H1 (cell line): ENCODE results near the gene ZFAND5. TPM values are rescaled to one million over a fixed set of nuclear protein-coding genes. Genes with fewer than 3 reads are reported as not detected.
A peak's percentile ranks its signal among the peaks of the same experiment; 100 is the strongest.

Source experiments
- CTCF ChIA-PET: fragments of 300-600 bp; sonication (Branson Sonifier 250); formaldehyde crosslinking; loops from one replicate; lab custom pipeline; 2021; ENCODE audit not compliant: partially characterized antibody; lab: Charles Lee
- POLR2A ChIA-PET: fragments of 300-600 bp; sonication (Branson Sonifier 250); formaldehyde crosslinking; loops from one replicate; lab custom pipeline; 2021; ENCODE audit warnings: inconsistent platforms; ENCODE audit not compliant: partially characterized antibody; lab: Charles Lee
- DNase-seq, 2 experiments: peaks; one replicate each; pipeline versions ENCODE4 v3.0.0 to v3.0.0-alpha.2; 2010 to 2022; ENCODE audit warnings: low spot score in 2 of 2, low read depth in 1 of 2, mixed read lengths in 1 of 2
- FAIRE-seq: peaks from 2 replicates; lab custom pipeline; 2011; peaks lifted over from hg19 to GRCh38; lab: Jason Lieb, UNC
- H2AFZ ChIP-seq: 2 replicates; pipeline ENCODE4 v1.8.1; 2012; ENCODE audit warnings: low read length, inconsistent platforms
- H2AK5ac ChIP-seq: 2 replicates; pipeline ENCODE4 v1.6.1; 2013; ENCODE audit warnings: low read depth, low read length
- H2BK120ac ChIP-seq: replicated peaks from 2 replicates; pipeline ENCODE3; 2013; ENCODE audit warnings: low read depth, low read length, inconsistent platforms
- H2BK12ac ChIP-seq: 2 replicates; pipeline ENCODE4 v1.6.1; 2013; ENCODE audit warnings: low read depth, low read length
- H2BK15ac ChIP-seq: 2 replicates; pipeline ENCODE4 v1.6.1; 2013; ENCODE audit warnings: low read length
- H2BK20ac ChIP-seq: 2 replicates; pipeline ENCODE4 v1.6.1; 2013; ENCODE audit warnings: low read length
- H2BK5ac ChIP-seq: 2 replicates; pipeline ENCODE4 v1.6.1; 2013; ENCODE audit warnings: low read depth, low read length
- H3K14ac ChIP-seq: 2 replicates; pipeline ENCODE4 v1.6.1; 2013; ENCODE audit warnings: inconsistent platforms; ENCODE audit not compliant: insufficient read length
- H3K18ac ChIP-seq: 2 replicates; pipeline ENCODE4 v1.6.1; 2013; ENCODE audit warnings: low read length; ENCODE audit errors: extremely low read depth
- H3K23ac ChIP-seq: 2 replicates; pipeline ENCODE4 v1.6.1; 2013; ENCODE audit warnings: inconsistent platforms; ENCODE audit not compliant: insufficient read length
- H3K23me2 ChIP-seq: 2 replicates; pipeline ENCODE4 v1.6.1; 2013; ENCODE audit warnings: low read depth, low read length
- H3K27ac ChIP-seq: 2 replicates; pipeline ENCODE4 v1.6.1; 2011; ENCODE audit warnings: low read depth, low read length, inconsistent platforms
- H3K27me3 ChIP-seq, 4 experiments: replicated peaks in 1 of 4; 1 replicate in 1 of 4; 2 replicates in 3 of 4; pipeline versions ENCODE4 v1.6.1 to v1.8.1; 2011 to 2013; ENCODE audit warnings: low read length in 3 of 4, mild to moderate bottlenecking in 3 of 4, inconsistent platforms in 2 of 4, mixed read lengths in 2 of 4, moderate library complexity in 1 of 4; ENCODE audit not compliant: control insufficient read depth in 3 of 4, insufficient read depth in 3 of 4; ENCODE audit errors: extremely low read depth in 1 of 4
- H3K36me3 ChIP-seq, 4 experiments: 2 replicates each; pipeline versions ENCODE4 v1.6.1 to v1.8.1; 2011 to 2013; ENCODE audit warnings: mild to moderate bottlenecking in 4 of 4, low read length in 3 of 4, moderate library complexity in 2 of 4, control low read depth in 1 of 4, inconsistent platforms in 1 of 4; ENCODE audit not compliant: insufficient read depth in 4 of 4, control insufficient read depth in 2 of 4
- H3K4ac ChIP-seq: replicated peaks from 2 replicates; pipeline ENCODE3; 2013; ENCODE audit warnings: low read length, low read depth, mixed read lengths, inconsistent platforms; ENCODE audit not compliant: insufficient read length
- H3K4me1 ChIP-seq, 4 experiments: replicated peaks in 1 of 4; 1 replicate in 1 of 4; 2 replicates in 3 of 4; pipeline versions ENCODE4 v1.6.1 to v1.8.1; 2011 to 2013; ENCODE audit warnings: low read length in 3 of 4, inconsistent platforms in 2 of 4, mixed read lengths in 1 of 4; ENCODE audit not compliant: insufficient read depth in 4 of 4, control insufficient read depth in 3 of 4
- H3K4me2 ChIP-seq, 2 experiments: 2 replicates each; pipeline versions ENCODE4 v1.6.1 to v1.8.1; 2011 to 2013; ENCODE audit warnings: low read depth in 2 of 2, low read length in 2 of 2, control low read depth in 1 of 2, inconsistent platforms in 1 of 2, mild to moderate bottlenecking in 1 of 2; ENCODE audit not compliant: insufficient read depth in 1 of 2
- H3K4me3 ChIP-seq, 4 experiments: fragments of 200-600, 300-600 bp in 1 of 4; sonication (generic), shearing (Covaris generic), sonication (Bioruptor Twin) in 1 of 4; 2 replicates each; pipeline versions ENCODE4 v1.5.1 to v1.8.1; 2011 to 2016; ENCODE audit warnings: low read length in 4 of 4, low read depth in 3 of 4, control low read depth in 2 of 4, inconsistent platforms in 2 of 4, mild to moderate bottlenecking in 2 of 4, mixed read lengths in 1 of 4, moderate library complexity in 1 of 4; ENCODE audit not compliant: insufficient read depth in 2 of 4; ENCODE audit errors: extremely low read depth in 1 of 4
- H3K56ac ChIP-seq: replicated peaks from 2 replicates; pipeline ENCODE3; 2013; ENCODE audit warnings: low read depth, mild to moderate bottlenecking, mixed read lengths, low read length, inconsistent platforms; ENCODE audit not compliant: insufficient read length
- H3K79me1 ChIP-seq: 2 replicates; pipeline ENCODE4 v1.6.1; 2013; ENCODE audit warnings: low read depth, low read length, control low read depth
- H3K79me2 ChIP-seq, 2 experiments: 2 replicates each; pipeline versions ENCODE4 v1.6.1 to v1.8.1; 2012 to 2013; ENCODE audit warnings: low read length in 2 of 2, mild to moderate bottlenecking in 2 of 2, inconsistent platforms in 1 of 2; ENCODE audit not compliant: insufficient read depth in 2 of 2, control insufficient read depth in 1 of 2
- H3K9ac ChIP-seq, 4 experiments: replicated peaks in 1 of 4; 1 replicate in 1 of 4; 2 replicates in 3 of 4; pipeline versions ENCODE4 v1.6.1 to v1.8.1; 2011 to 2013; ENCODE audit warnings: low read depth in 3 of 4, low read length in 3 of 4, control low read depth in 2 of 4, mild to moderate bottlenecking in 2 of 4, moderate library complexity in 2 of 4, inconsistent platforms in 1 of 4; ENCODE audit errors: extremely low read depth in 1 of 4
- H3K9me3 ChIP-seq, 2 experiments: 2 replicates each; pipeline versions ENCODE4 v1.6.1 to v1.8.1; 2012 to 2013; ENCODE audit warnings: mild to moderate bottlenecking in 2 of 2, moderate library complexity in 2 of 2, control low read depth in 1 of 2, inconsistent platforms in 1 of 2, low read depth in 1 of 2, low read length in 1 of 2, mixed read lengths in 1 of 2; ENCODE audit not compliant: insufficient read depth in 2 of 2
- H4K20me1 ChIP-seq, 2 experiments: replicated peaks in 1 of 2; 2 replicates each; pipeline versions ENCODE3 to v1.8.1; 2011 to 2013; ENCODE audit warnings: inconsistent platforms in 2 of 2, low read length in 2 of 2, mild to moderate bottlenecking in 1 of 2; ENCODE audit not compliant: insufficient read depth in 2 of 2, control insufficient read depth in 1 of 2
- H4K5ac ChIP-seq: 2 replicates; pipeline ENCODE4 v1.6.1; 2013; ENCODE audit warnings: low read length, low read depth, mixed read lengths, inconsistent platforms; ENCODE audit not compliant: insufficient read length
- H4K8ac ChIP-seq: 2 replicates; pipeline ENCODE4 v1.8.0; 2013; ENCODE audit warnings: mild to moderate bottlenecking, moderate library complexity, low read length, inconsistent platforms; ENCODE audit not compliant: insufficient read depth; ENCODE audit errors: extremely low read depth
- H4K91ac ChIP-seq: replicated peaks from 2 replicates; pipeline ENCODE3; 2013; ENCODE audit warnings: low read length, mixed read lengths, inconsistent platforms; ENCODE audit not compliant: insufficient read length
- ASH2L ChIP-seq: fragments of 200-600, 300-600 bp; sonication (generic); IDR thresholded peaks from one replicate; pipeline ENCODE4 v1.7.1; 2017; ENCODE audit warnings: low read length
- BRCA1 ChIP-seq: IDR thresholded peaks from 2 replicates; pipeline ENCODE4 v1.6.1; 2012; ENCODE audit warnings: low read depth, low read length, improper control_type of control experiment
- HDAC2 ChIP-seq, 2 experiments: fragments of 300-600 bp in 1 of 2; sonication (generic) in 1 of 2; IDR thresholded peaks; 2 replicates each; pipeline ENCODE4 v1.6.1; 2011 to 2012; ENCODE audit warnings: low read depth in 2 of 2, low read length in 2 of 2, mild to moderate bottlenecking in 2 of 2, moderate library complexity in 2 of 2, borderline replicate concordance in 1 of 2, inconsistent platforms in 1 of 2
- RAD21 ChIP-seq, 2 experiments: IDR thresholded peaks in 1 of 2; conservative IDR thresholded peaks in 1 of 2; 2 replicates each; pipeline ENCODE4 v1.6.1; 2011; ENCODE audit warnings: low read depth in 2 of 2, low read length in 2 of 2, improper control_type of control experiment in 1 of 2, inconsistent platforms in 1 of 2, mild to moderate bottlenecking in 1 of 2, moderate library complexity in 1 of 2
- RXRA ChIP-seq: IDR thresholded peaks from 2 replicates; pipeline ENCODE4 v1.6.1; 2011; ENCODE audit warnings: low read depth, mild to moderate bottlenecking, low read length, moderate library complexity; ENCODE audit not compliant: insufficient read depth
- SIN3A ChIP-seq, 2 experiments: IDR thresholded peaks in 1 of 2; conservative IDR thresholded peaks in 1 of 2; 2 replicates each; pipeline ENCODE4 v1.6.1; 2011 to 2012; ENCODE audit warnings: low read length in 2 of 2, improper control_type of control experiment in 1 of 2, low read depth in 1 of 2, mild to moderate bottlenecking in 1 of 2
- TBP ChIP-seq: IDR thresholded peaks from 2 replicates; pipeline ENCODE4 v1.6.1; 2011; ENCODE audit warnings: low read depth, low read length, improper control_type of control experiment
- WGBS, 2 experiments: shearing (Covaris generic) in 1 of 2; methylation state at CpG; one replicate each; pipeline versions ENCODE4 v1.1.6 to v1.1.7; 2013 to 2015; ENCODE audit warnings: low lambda C conversion rate in 2 of 2, mixed read lengths in 2 of 2, inconsistent platforms in 1 of 2, low coverage in 1 of 2, missing lambda C conversion rate in 1 of 2; ENCODE audit not compliant: insufficient replicate concordance in 2 of 2, insufficient coverage in 1 of 2, insufficient read length in 1 of 2; ENCODE audit errors: extremely low coverage in 1 of 2, missing lambda C conversion rate in 1 of 2; 5-methylcytosine and 5-hydroxymethylcytosine counted together
- polyA plus RNA-seq, 7 experiments: library from polyadenylated mRNA; depleted of rRNA in 3 of 7; stranded (reverse) in 5 of 7; unstranded in 2 of 7; fragments of >200 nt in 5 of 7; fragments of 200-250 nt in 2 of 7; gene quantifications; 1 replicate in 5 of 7; 2 replicates in 1 of 7; 4 replicates in 1 of 7; pipeline versions ENCODE4 v1.2.1 to v1.2.3, GENCODE V29; 2011 to 2013; ENCODE audit warnings: missing spikeins in 2 of 7, mixed read lengths in 2 of 7
- total RNA-seq: library from RNA; stranded (reverse); fragmentation: NEBNext Ultra II Directional; extraction: Animal tissue kit (Norgen Biotek cat#: 25700); gene quantifications from 2 replicates; pipeline ENCODE4 v1.2.1, GENCODE V29; 2021

The ZFAND5 gene
- total and polyA plus RNA-seq, 2 of the 8 experiments (the other 6 are each of a cell fraction or from before 2014, with no cell fraction given) = 76.7 to 225 TPM

- POLR2A ChIA-PET = interaction anchor here (0.9 to 4.8 kb wide), 5 partner anchors 9 to 327 kb away, joined by 3 to 37 read pairs (median 3); no protein-coding TSS in a partner anchor
- H3K36me3 ChIP-seq = peaks cover 27 to 80% (median 40%) of the 10 kb centered on the region in 4 experiments
- no peak overlapping the region for H2BK120ac ChIP-seq
Measured at GRCh38 chr9:72361217-72361616, 3.8 kb downstream of the ZFAND5 start.

More at GRCh38 chr9:72361217-72361616, 3.8 kb downstream of the ZFAND5 start:
- Histone ChIP-seq H2AFZ (no peak overlapping the region), H3K23me2 (peaks cover 6% of the 10 kb centered on the region; the same call in 1 of the 2 replicates), H3K4me3 (peak overlapping the region in 3 of 4 experiments; percentile 84 to 99 (median 98); a peak in 5 of 8 replicates), H4K91ac (no peak overlapping the region), H3K9ac (no peak overlapping the region; a peak in 1 of 7 replicates), H2BK20ac (no peak overlapping the region), H3K4ac (no peak overlapping the region), H3K9me3 (no peaks in the 10 kb centered on the region), H4K5ac (no peak overlapping the region), H3K79me1 (no peaks in the 10 kb centered on the region; the same call in none of the 2 replicates), H3K27me3 (no peaks in the 10 kb centered on the region), H2BK5ac (no peak overlapping the region), H4K20me1 (peaks cover 28 to 40% of the 10 kb centered on the region in 2 experiments), H3K14ac (no peak overlapping the region), H2BK15ac (no peak overlapping the region), H2BK12ac (no peak overlapping the region), H3K4me2 (peak overlapping the region; percentile 79 to 81), H3K79me2 (peaks cover 42 to 87% of the 10 kb centered on the region in 2 experiments), H3K56ac (no peak overlapping the region), H3K4me1 (peaks cover 0 to 10% (median 0%) of the 10 kb centered on the region in 4 experiments; a peak in 4 of 7 replicates), H3K18ac (no peak overlapping the region), H3K27ac (no peak overlapping the region), H4K8ac (no peak overlapping the region), H2AK5ac (no peak overlapping the region), H3K23ac (no peak overlapping the region)
- FAIRE-seq (no peak), DNase-seq (no peak)
- CTCF ChIA-PET = interaction anchor here (1.1 to 1.7 kb wide), 4 partner anchors 10 to 236 kb away, joined by 3 to 4 read pairs (median 3); no protein-coding TSS in a partner anchor
- 61% methylated on average over 3 of the region's 3 CpGs; no CpG with 5 or more reads in 1 of the 2 experiments for WGBS, 2 experiments
- TF ChIP-seq ASH2L (no peak), BRCA1 (no peak), TBP (no peak), RAD21 (IDR thresholded peaks at IDR 0.05 in 1 of 2, conservative IDR thresholded peaks at IDR 0.05 in 1 of 2; ENCODE audit: low read depth in 2 of 2, low read length in 2 of 2) (no peak), RXRA (no peak), HDAC2 (IDR thresholded peaks at IDR 0.05; ENCODE audit: borderline replicate concordance in 1 of 2, low read depth in 2 of 2, low read length in 2 of 2) (no peak), SIN3A (conservative IDR thresholded peaks at IDR 0.05 in 1 of 2, IDR thresholded peaks at IDR 0.05 in 1 of 2; ENCODE audit: low read depth in 1 of 2, low read length in 2 of 2) (no peak)
